ENCODE measurements around the gene SLC25A13. TPM values are rescaled to one million over a fixed set of nuclear protein-coding genes. Genes with fewer than 3 reads are reported as not detected.
A peak's percentile ranks its signal among the peaks of the same experiment; 100 is the strongest.

SLC25A13 gene
- polyA plus RNA-seq, 1 donor, result 47.9 TPM

DNA sequence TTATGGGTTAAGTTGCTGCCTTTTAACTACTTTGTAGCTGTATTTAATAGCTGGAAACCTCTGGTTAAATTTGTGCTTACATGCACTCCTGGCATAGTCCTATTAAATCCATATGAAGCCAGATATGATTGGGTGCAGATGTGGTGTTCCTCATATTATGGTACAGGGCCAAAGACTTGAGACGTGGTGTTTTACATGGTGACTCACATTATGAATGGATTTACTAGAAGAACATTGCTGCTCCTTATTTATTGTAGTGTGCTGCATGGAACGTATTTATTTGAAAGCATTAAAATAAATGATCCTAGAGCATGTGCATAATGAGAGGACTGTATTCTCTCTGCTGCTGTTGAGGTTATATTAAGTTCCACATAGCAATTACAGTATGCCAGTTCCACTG is 224.1 kb downstream of the SLC25A13 start:
- DNase-seq, result no peak

- no peak for DNase-seq
These were observed 228.5 kb downstream of the SLC25A13 start for GRCh38 chr7:96093435-96093834.

DNA sequence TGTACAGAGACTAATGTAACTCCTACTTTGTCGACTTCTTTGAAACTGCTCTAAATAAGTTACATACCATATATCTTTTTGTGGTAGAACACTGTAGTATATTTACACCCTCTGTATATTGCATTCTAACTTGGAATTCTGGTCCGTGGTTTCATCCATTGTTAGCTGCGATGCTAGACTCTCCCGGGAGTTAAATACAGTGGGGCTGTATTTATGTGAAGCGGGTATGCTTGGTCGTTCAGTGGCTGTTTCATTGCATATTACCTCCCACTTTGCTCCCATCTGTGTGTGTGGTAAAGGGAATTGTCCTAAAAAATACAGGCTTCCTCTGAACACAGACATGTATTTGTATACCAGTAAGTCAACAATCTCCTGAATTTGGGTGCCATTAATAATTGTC is 231.1 kb downstream of the SLC25A13 start:
- DNase-seq, result no peak

DNA sequence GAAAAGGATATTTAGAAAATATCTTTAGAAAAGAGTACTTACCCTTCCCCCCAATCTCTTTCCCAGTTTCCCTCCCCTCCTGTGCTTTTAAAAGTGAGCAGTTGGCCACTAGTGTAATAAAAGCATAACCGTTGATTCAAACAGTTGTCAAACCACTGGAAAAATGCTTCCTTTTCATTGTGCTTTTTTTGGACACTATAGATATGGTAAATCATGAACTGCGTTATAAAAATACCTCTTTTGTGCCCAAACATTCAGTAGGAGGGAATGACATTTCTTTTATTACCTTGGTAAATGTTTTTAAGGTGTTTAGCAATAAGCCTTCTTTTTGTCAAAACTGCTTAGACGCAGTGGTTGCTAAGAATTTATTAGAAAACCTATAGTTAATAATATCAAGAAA is 232.4 kb downstream of the SLC25A13 start:
- DNase-seq, result no peak

GRCh38 chr7:96088579-96088978 is 233.3 kb downstream of the SLC25A13 start:
- no peak for DNase-seq

GRCh38 chr7:96085953-96086352 is 235.9 kb downstream of the SLC25A13 start:
- no peak for DNase-seq

GRCh38 chr7:96084881-96085553 is 236.9 kb downstream of the SLC25A13 start:
- DNase-seq, result no peak

DNA sequence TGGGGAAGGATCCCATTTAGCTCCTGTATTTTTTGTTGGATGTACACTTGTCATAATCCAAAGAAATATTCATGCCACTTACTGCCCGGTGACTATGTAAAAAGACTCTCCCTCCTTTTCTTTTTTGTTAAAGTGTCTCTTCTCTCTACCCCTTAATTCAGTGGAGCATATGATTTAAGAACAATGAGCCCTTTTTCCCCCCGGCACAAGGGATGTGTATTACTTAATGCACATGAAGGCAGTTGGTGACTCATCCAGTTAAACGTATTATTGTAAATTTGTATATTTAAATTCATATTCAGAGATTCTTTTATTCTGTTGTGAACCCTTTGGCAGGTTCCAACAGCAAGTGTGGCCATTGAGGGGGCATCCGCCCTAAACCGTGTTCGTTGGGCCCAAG is 241.9 kb downstream of the SLC25A13 start:
- no peak for DNase-seq

- DNase-seq, result no peak
These were observed 245.6 kb downstream of the SLC25A13 start for GRCh38 chr7:96076350-96076707.

GRCh38 chr7:96075510-96076349 is 246.2 kb downstream of the SLC25A13 start:
- DNase-seq, result peak; percentile 47

DNA sequence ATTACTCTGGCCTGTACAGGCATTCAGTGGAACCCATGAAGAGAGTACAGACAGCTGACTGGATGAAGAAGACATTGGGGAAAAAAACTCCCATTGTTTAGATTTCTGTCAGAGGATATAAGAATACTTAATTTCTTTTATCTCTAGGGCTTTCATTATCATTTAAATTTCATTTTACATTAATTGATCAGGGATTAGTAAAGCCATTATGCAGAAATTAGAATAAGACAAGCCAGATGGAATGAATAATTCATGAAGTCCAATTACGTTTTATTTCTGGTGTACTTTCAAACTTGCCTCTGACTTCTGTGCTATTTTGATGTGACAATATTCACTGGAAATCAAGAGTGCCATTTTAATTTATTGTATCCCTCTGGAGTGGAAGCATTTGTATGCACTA is 247.0 kb downstream of the SLC25A13 start:
- DNase-seq, result no peak

Measured in left kidney (tissue), 2 donors.